Measurements from ENCODE around the gene PFN1.
A peak's percentile ranks its signal among the peaks of the same experiment; 100 is the strongest.

The PFN1 gene

DNA sequence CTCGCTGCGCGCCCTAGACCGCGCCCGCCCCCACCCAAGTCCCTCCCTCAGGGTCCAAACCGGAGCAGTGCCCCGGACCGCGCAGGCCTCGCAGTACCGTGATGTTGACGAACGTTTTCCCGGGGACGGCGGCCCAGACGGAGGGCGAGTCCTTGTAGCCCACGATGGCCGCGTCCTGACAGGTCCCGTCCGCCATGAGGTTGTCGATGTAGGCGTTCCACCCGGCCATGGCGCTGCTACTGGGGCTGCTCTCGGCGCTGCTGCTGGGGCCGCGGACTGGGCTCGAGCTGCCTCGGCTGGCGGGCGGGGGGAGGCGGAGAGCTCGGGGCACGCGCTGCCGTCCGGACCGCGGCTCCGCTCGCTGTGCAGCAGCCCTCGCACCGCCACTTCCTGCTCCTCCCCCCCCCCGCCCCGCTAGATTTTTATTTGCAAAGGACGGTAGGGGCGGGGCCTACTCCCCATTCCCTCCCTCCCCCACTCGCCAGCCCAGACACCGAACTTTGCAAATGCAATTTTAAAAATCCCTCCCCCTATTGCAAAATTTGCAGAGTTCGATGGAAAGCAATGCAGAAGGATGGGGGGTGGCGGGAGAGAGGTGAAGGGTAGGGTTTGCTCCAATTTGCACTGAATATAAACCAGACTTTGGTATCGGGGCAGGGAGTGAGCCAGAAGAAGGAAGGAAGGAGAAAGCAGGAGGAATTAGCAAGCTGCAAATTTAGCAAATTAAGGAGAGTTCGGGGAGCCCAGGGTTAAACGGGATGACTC lies at the start of gene PFN1:
Gene PFN1 (minus strand): TSS at position 365 of the 765 bp plus-strand sequence. CDS start 136 bp downstream, at position 229.
- TF ChIP-seq, protein P1, sequence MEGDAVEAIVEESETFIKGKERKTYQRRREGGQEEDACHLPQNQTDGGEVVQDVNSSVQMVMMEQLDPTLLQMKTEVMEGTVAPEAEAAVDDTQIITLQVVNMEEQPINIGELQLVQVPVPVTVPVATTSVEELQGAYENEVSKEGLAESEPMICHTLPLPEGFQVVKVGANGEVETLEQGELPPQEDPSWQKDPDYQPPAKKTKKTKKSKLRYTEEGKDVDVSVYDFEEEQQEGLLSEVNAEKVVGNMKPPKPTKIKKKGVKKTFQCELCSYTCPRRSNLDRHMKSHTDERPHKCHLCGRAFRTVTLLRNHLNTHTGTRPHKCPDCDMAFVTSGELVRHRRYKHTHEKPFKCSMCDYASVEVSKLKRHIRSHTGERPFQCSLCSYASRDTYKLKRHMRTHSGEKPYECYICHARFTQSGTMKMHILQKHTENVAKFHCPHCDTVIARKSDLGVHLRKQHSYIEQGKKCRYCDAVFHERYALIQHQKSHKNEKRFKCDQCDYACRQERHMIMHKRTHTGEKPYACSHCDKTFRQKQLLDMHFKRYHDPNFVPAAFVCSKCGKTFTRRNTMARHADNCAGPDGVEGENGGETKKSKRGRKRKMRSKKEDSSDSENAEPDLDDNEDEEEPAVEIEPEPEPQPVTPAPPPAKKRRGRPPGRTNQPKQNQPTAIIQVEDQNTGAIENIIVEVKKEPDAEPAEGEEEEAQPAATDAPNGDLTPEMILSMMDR (IDR thresholded peaks at IDR 0.05; ENCODE audit: low read depth, low read length) = no peak
- H3K4me3 ChIP-seq (ENCODE audit: low read depth, low read length) = peak within 1 kb of the TSS; percentile 93

DNA sequence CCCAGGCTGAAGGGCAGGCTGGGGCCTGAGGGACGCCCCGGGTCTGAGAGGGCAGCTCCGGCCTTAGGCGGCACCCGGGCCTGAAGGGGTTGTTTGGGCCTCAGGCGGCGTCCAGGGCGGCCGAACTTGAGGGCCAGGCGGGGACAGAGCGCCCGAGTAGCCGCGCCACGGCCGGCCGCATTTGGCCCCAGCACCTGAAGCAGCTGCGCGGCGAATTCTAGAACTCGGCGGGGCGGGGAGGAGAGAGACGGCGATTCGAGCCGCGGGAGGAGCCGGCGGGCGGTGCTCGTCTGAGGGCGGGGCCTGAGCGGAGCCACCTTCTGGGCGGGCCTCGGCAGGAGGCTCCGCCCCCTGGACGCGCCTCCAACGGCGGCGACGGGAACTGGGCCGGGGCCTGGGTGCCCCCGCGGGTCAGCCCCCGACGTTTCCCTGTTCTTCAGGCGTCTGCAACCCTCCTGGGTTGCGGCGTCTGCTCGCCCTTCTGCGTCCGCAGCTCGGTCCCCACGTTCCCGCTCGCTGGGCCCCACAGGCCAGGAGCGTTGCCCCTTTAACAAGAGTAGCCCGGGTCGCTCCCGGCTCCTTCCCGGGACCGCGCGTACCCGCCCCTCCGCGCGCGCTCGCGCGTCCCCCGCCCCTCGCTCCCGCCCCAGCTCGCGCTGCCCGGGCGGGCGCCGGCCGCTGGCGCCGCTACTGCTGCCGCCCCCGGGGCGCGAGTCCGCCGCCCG lies 49.1 kb upstream of the PFN1 start, which contains the start of the genes INCA1 and KIF1C:
Gene INCA1 (minus strand): TSS at position 221 of the 725 bp plus-strand sequence. CDS start 3,085 bp downstream, outside the sequence.
Gene KIF1C (plus strand): TSS at position 649 of the 725 bp plus-strand sequence. CDS start 2,297 bp downstream, outside the sequence.
- TF ChIP-seq, protein P1 (IDR thresholded peaks at IDR 0.05; ENCODE audit: low read depth, low read length) = no peak
- H3K4me3 ChIP-seq (ENCODE audit: low read depth, low read length) = peak within 1 kb of the TSS; percentile 93

DNA sequence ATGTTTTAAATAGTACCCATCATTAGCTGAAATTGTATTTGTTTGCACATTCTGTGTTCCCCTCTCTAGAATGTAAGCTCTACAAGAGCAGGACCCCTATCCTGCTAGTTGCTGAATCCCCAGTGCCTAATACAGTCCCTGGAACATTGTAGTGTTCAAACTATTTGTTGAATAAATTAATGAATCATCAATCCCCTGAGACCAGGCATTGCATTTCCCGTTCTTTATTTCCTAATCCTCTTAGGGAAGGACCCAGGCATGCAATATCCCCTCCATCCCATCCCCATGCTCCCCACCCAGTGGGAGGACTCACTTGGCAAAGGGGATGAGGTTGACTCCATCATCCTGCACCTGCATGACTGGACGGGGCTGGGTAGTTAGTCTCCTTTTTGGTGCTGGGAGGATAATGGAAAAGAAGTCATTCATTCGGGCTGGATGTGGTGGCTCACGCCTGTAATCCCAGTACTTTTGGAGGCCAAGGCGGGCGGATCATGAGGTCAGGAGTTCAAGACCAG lies 45.8 kb upstream of the PFN1 start:
- H3K4me3 ChIP-seq (ENCODE audit: low read depth, low read length) = no peak overlapping the region
- TF ChIP-seq, protein P1 (IDR thresholded peaks at IDR 0.05; ENCODE audit: low read depth, low read length) = no peak

DNA sequence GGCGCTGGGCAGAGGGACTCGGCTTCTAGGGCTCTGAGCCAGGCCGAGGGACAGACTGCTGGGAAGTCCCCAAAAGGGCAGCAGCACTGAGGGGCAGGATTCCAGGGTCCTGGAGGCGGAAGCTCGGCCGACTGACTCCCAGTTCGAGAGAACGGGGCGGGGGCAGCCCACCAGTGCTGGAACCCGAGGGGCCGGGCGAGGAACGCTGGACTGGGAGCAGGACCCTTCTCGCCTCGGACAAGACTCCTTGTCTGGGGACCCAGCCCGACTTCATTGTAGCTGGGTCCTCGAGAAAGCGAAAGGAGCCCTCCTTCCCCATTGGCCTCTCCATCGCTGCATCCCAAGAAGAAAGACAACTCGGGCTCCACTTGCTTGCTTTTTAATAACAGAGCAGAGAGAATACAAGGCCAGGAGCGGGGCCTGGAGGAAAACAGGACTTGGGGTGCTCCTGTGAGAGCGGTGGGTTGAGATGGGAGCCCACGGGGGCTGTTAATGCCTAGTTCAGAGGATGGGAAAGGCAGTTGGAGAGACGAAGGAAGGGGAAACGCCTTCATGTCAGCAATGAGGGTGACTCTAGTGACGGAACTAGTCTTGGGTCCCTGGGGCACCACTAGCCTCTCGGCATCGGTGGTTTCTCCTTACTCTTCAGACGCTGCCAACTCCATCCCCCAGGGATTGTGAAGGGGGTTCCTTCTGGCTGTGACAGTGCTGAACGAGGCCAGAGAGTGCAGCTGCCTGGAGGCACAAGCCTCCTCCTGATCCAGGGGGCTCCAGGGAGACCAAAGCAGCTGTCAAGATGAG lies 39.6 kb upstream of the PFN1 start:
- TF ChIP-seq, protein P1 (IDR thresholded peaks at IDR 0.05; ENCODE audit: low read depth, low read length) = no peak
- H3K4me3 ChIP-seq (ENCODE audit: low read depth, low read length) = peak overlapping the region; percentile 84

DNA sequence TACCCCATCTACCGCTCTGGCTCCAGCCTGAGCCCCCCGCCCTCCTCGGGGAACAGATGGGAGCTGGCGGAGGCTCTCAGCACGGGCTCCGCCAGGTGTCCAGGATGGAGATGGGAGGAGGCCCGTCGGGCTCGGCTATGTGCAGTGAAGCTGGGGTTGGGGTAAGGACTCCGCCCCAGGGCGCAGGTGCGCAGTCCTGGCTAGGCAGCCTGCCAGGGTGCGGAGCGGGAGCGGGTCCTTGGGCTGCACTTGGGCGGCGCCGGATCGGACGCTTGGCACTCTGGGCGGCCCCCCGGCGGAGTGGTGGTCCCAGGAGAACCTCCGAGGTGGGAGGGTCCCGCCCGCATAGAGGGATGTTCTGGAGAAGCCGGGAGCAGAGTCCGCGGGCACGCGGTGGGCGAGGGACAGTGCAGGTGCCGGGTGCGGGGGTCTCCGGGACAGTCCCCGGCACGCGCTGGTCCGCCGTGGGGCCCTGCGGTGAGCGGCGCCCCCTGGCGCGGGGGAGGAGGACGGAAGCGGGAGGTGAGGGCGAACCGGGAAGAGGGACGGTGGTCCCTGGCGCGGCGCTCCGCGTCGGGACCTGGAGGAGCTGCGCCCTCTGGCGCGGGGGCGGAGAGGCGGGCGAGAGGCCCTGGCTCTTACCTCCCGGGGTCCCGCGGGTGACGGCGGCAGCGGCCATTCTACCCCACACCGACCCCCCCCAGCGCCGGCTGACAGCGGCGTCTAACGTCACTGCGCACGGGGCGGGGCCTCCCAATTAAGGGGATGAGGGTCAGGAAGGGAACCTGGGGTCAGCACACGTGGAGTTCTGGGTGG lies 38.8 kb upstream of the PFN1 start, which contains the start of gene CAMTA2:
Gene CAMTA2 (minus strand): TSS at position 725 of the 816 bp plus-strand sequence. CDS start 1,453 bp downstream, outside the sequence.
- TF ChIP-seq, protein P1 (IDR thresholded peaks at IDR 0.05; ENCODE audit: low read depth, low read length) = peak; percentile 54
- H3K4me3 ChIP-seq (ENCODE audit: low read depth, low read length) = peak within 1 kb of the TSS; percentile 84

DNA sequence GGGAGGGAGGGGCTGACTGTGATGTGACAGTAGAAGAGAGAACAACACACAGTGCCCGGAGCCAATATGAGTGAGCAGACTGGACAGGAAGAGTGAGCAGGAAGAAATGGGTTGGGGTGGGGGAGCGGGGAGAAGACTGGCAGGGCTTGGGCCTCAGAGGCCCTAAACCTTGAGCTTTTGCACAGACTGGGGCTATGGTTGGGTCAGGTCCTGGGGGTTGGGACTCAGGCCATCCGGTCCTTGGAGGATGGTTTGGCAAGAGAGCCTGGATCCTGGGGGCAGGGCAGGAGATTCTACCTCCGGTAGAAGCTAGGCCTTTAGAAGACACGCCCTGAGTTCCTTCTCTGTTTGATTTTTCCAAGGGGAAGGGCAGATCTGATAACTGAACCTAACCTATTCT lies 38.1 kb upstream of the PFN1 start:
- H3K4me3 ChIP-seq (ENCODE audit: low read depth, low read length) = peak overlapping the region; percentile 84
- TF ChIP-seq, protein P1 (IDR thresholded peaks at IDR 0.05; ENCODE audit: low read depth, low read length) = no peak
